Neural progenitor cell (in vitro differentiated cells): ENCODE results near the gene ADAMTSL1. TPM values are rescaled to one million over a fixed set of nuclear protein-coding genes. Genes with fewer than 3 reads are reported as not detected.

Experiments
- DNase-seq: peaks from one replicate; pipeline ENCODE4 v3.0.0-alpha.2; 2016; ENCODE audit warnings: low spot score
- H2AFZ ChIP-seq: fragments of 200-600 bp; sonication (generic); replicated peaks from 2 replicates; pipeline ENCODE4 v1.6.1; 2016; ENCODE audit warnings: antibody characterized with exemption
- H3F3A ChIP-seq: fragments of 200-600 bp; sonication (generic); 2 replicates; pipeline ENCODE4 v1.6.1; 2016; ENCODE audit warnings: antibody characterized with exemption, low read depth
- H3K27ac ChIP-seq: fragments of 200-600 bp; sonication (generic); 2 replicates; pipeline ENCODE4 v1.5.1; 2016; ENCODE audit warnings: mild to moderate bottlenecking
- H3K27me3 ChIP-seq: fragments of 200-600 bp; sonication (generic); 2 replicates; pipeline ENCODE4 v1.6.1; 2016; ENCODE audit warnings: mild to moderate bottlenecking, moderate library complexity
- H3K36me3 ChIP-seq: fragments of 200-600 bp; sonication (generic); 2 replicates; pipeline ENCODE4 v1.5.1; 2016
- H3K4me1 ChIP-seq: fragments of 200-600 bp; sonication (generic); 2 replicates; pipeline ENCODE4 v1.6.1; 2016; ENCODE audit warnings: mixed run types
- H3K4me2 ChIP-seq: fragments of 200-600 bp; sonication (generic); 2 replicates; pipeline ENCODE4 v1.6.1; 2016
- H3K4me3 ChIP-seq: fragments of 200-600 bp; sonication (generic); 2 replicates; pipeline ENCODE4 v1.5.1; 2016
- H3K79me2 ChIP-seq: fragments of 200-600 bp; sonication (generic); 2 replicates; pipeline ENCODE4 v1.6.1; 2016; ENCODE audit warnings: low read depth
- H3K9ac ChIP-seq: fragments of 200-600 bp; sonication (generic); 2 replicates; pipeline ENCODE4 v1.6.1; 2016
- H3K9me3 ChIP-seq: fragments of 200-600 bp; sonication (generic); 2 replicates; pipeline ENCODE4 v1.5.1; 2016; ENCODE audit warnings: low read depth
- H4K20me1 ChIP-seq: fragments of 200-600 bp; sonication (generic); 2 replicates; pipeline ENCODE4 v1.6.1; 2016; ENCODE audit warnings: low read depth
- H3K27ac Mint-ChIP-seq: 3 replicates; pipeline ENCODE4 v1.8.0; 2021; ENCODE audit warnings: mixed read lengths
- H3K27me3 Mint-ChIP-seq: 2 replicates; pipeline ENCODE4 v1.8.0; 2022; ENCODE audit warnings: low read depth, mild to moderate bottlenecking, inconsistent platforms, moderate library complexity, mixed read lengths; ENCODE audit not compliant: insufficient read depth
- H3K36me3 Mint-ChIP-seq: 3 replicates; pipeline ENCODE4 v1.8.0; 2021; ENCODE audit warnings: mixed read lengths
- H3K4me1 Mint-ChIP-seq: 3 replicates; pipeline ENCODE4 v1.8.0; 2021; ENCODE audit warnings: mixed read lengths
- H3K4me3 Mint-ChIP-seq: 3 replicates; pipeline ENCODE4 v1.8.0; 2021; ENCODE audit warnings: mild to moderate bottlenecking, moderate library complexity, mixed read lengths
- H3K9me3 Mint-ChIP-seq: 3 replicates; pipeline ENCODE4 v1.8.0; 2020; ENCODE audit warnings: mixed read lengths
- CTCF ChIP-seq: fragments of 200-600 bp; sonication (generic); IDR thresholded peaks from 2 replicates; pipeline ENCODE4 v1.5.1; 2017; ENCODE audit warnings: antibody characterized with exemption, mild to moderate bottlenecking
- EZH2 ChIP-seq: fragments of 200-600 bp; sonication (generic); IDR thresholded peaks from 2 replicates; pipeline ENCODE4 v1.6.1; 2017; ENCODE audit warnings: antibody characterized with exemption, mild to moderate bottlenecking, moderate library complexity
- EZH2phosphoT487 ChIP-seq: fragments of 200-600 bp; sonication (generic); IDR thresholded peaks from 2 replicates; pipeline ENCODE4 v1.6.1; 2017; ENCODE audit warnings: antibody characterized with exemption
- total RNA-seq: library from RNA; depleted of rRNA; stranded (reverse); fragments of >200 nt; gene quantifications from 2 replicates; pipeline ENCODE4 v1.2.3, GENCODE V29; 2015; ENCODE audit warnings: low replicate concordance

Gene ADAMTSL1
- total RNA-seq, 1 donor from 2014 or later: 0.73 TPM

- H3K4me1 Mint-ChIP-seq: no peaks in the 10 kb centered on the region
- H3K27ac ChIP-seq: no peak overlapping the region
- H3K9ac ChIP-seq: no peak overlapping the region
- DNase-seq: peak; percentile 55
- no peaks in the 10 kb centered on the region for H4K20me1 ChIP-seq
- H3K4me3 ChIP-seq: no peak overlapping the region
- peaks cover 6% of the 10 kb centered on the region for H3K4me1 ChIP-seq
- H3K27ac Mint-ChIP-seq: no peak overlapping the region
- peaks cover 2% of the 10 kb centered on the region for H3K9me3 Mint-ChIP-seq
- peak overlapping the region; percentile 8 for H3K4me2 ChIP-seq
- H3K79me2 ChIP-seq: no peaks in the 10 kb centered on the region
- no peaks in the 10 kb centered on the region for H3K9me3 ChIP-seq
- H3F3A ChIP-seq: peaks cover 14% of the 10 kb centered on the region
- no peak overlapping the region for H2AFZ ChIP-seq
- TF ChIP-seq EZH2phosphoT487: no peak
- no peak for TF ChIP-seq CTCF
- TF ChIP-seq EZH2: no peak
- no peaks in the 10 kb centered on the region for H3K36me3 Mint-ChIP-seq
- H3K4me3 Mint-ChIP-seq: no peak overlapping the region
- no peaks in the 10 kb centered on the region for H3K27me3 ChIP-seq
- H3K27me3 Mint-ChIP-seq: peaks cover 2% of the 10 kb centered on the region
- no peaks in the 10 kb centered on the region for H3K36me3 ChIP-seq
These were observed 52.7 kb downstream of the ADAMTSL1 start for GRCh38 chr9:18526685-18527084.

GRCh38 chr9:18531136-18532065 lies 57.4 kb downstream of the ADAMTSL1 start:
- no peaks in the 10 kb centered on the region for H3K27me3 ChIP-seq
- H4K20me1 ChIP-seq: no peaks in the 10 kb centered on the region
- no peak overlapping the region for H3K4me3 ChIP-seq
- peaks cover 2% of the 10 kb centered on the region for H3K27me3 Mint-ChIP-seq
- DNase-seq: no peak
- H3K9me3 ChIP-seq: peaks cover 3% of the 10 kb centered on the region
- H3K36me3 ChIP-seq: no peaks in the 10 kb centered on the region
- H3K9me3 Mint-ChIP-seq: peaks cover 26% of the 10 kb centered on the region
- no peak overlapping the region for H3K27ac ChIP-seq
- no peaks in the 10 kb centered on the region for H3K79me2 ChIP-seq
- no peaks in the 10 kb centered on the region for H3K36me3 Mint-ChIP-seq
- no peak for TF ChIP-seq EZH2phosphoT487
- no peak for TF ChIP-seq CTCF
- no peak for TF ChIP-seq EZH2
- no peak overlapping the region for H2AFZ ChIP-seq
- H3K4me1 Mint-ChIP-seq: no peaks in the 10 kb centered on the region
- H3K4me2 ChIP-seq: no peak overlapping the region
- H3K27ac Mint-ChIP-seq: no peak overlapping the region
- no peak overlapping the region for H3K9ac ChIP-seq
- H3K4me1 ChIP-seq: peaks cover 6% of the 10 kb centered on the region
- H3F3A ChIP-seq: peaks cover 9% of the 10 kb centered on the region
- no peak overlapping the region for H3K4me3 Mint-ChIP-seq

GRCh38 chr9:18534611-18535010 lies 60.7 kb downstream of the ADAMTSL1 start:
- Mint-ChIP-seq H3K9me3 (peaks cover 26% of the 10 kb centered on the region), H3K27ac (no peak overlapping the region), H3K4me1 (no peaks in the 10 kb centered on the region), H3K36me3 (no peaks in the 10 kb centered on the region), H3K27me3 (no peaks in the 10 kb centered on the region), H3K4me3 (no peak overlapping the region)
- no peak overlapping the region for H3K4me2 ChIP-seq
- H3K27ac ChIP-seq: no peak overlapping the region
- H3K9me3 ChIP-seq: peaks cover 3% of the 10 kb centered on the region
- H3K9ac ChIP-seq: no peak overlapping the region
- H3K4me3 ChIP-seq: no peak overlapping the region
- no peak for TF ChIP-seq CTCF
- TF ChIP-seq EZH2: no peak
- TF ChIP-seq EZH2phosphoT487: no peak
- no peaks in the 10 kb centered on the region for H4K20me1 ChIP-seq
- no peak overlapping the region for H2AFZ ChIP-seq
- H3K4me1 ChIP-seq: no peaks in the 10 kb centered on the region
- H3K27me3 ChIP-seq: no peaks in the 10 kb centered on the region
- H3K36me3 ChIP-seq: no peaks in the 10 kb centered on the region
- DNase-seq: no peak
- H3K79me2 ChIP-seq: no peaks in the 10 kb centered on the region
- H3F3A ChIP-seq: no peaks in the 10 kb centered on the region
